HG02798 (cell line): Measurements from ENCODE around the gene PPP6R3.
"Not testable (repeated sequence)": the region's sequence is repeated elsewhere in the genome, so short reads cannot be mapped to it uniquely, and the experiment has no call there.

Experiments used
- ATAC-seq: cut with Tn5 transposase; IDR thresholded peaks from one replicate; pipeline ENCODE4 v1.9.1; 2021; ENCODE audit warnings: mild to moderate bottlenecking; ENCODE audit not compliant: unreplicated experiment, poor library complexity

The PPP6R3 gene

GRCh38 chr11:68521969-68522652 is 61.6 kb downstream of the PPP6R3 start:
- no peak for ATAC-seq

GRCh38 chr11:68523033-68523432 is 62.5 kb downstream of the PPP6R3 start:
- no peak for ATAC-seq

GRCh38 chr11:68523743-68524142 is 63.2 kb downstream of the PPP6R3 start:
- no peak for ATAC-seq

GRCh38 chr11:68524213-68524612 is 63.7 kb downstream of the PPP6R3 start:
- ATAC-seq, result no peak

GRCh38 chr11:68524681-68525080 is 64.1 kb downstream of the PPP6R3 start:
- no peak for ATAC-seq

- no peak for ATAC-seq
Observed at GRCh38 chr11:68525336-68525735, 64.8 kb downstream of the PPP6R3 start.

GRCh38 chr11:68525930-68526329 is 65.4 kb downstream of the PPP6R3 start:
- no peak for ATAC-seq

GRCh38 chr11:68527585-68527984 is 67.0 kb downstream of the PPP6R3 start:
- no peak for ATAC-seq

- no peak for ATAC-seq
Observed at GRCh38 chr11:68528630-68529029, 68.1 kb downstream of the PPP6R3 start.

GRCh38 chr11:68531129-68531693 is 70.7 kb downstream of the PPP6R3 start:
- ATAC-seq, result no peak

- ATAC-seq, result no peak
Observed at GRCh38 chr11:68532727-68533369, 72.3 kb downstream of the PPP6R3 start.

- ATAC-seq, result no peak
Observed at GRCh38 chr11:68533945-68534344, 73.4 kb downstream of the PPP6R3 start.

- ATAC-seq, result no peak
Observed at GRCh38 chr11:68535098-68535497, 74.5 kb downstream of the PPP6R3 start.

- ATAC-seq, result no peak
Observed at GRCh38 chr11:68536706-68537105, 76.2 kb downstream of the PPP6R3 start.

GRCh38 chr11:68538025-68538424 is 77.5 kb downstream of the PPP6R3 start:
- no peak for ATAC-seq

GRCh38 chr11:68539395-68539794 is 78.8 kb downstream of the PPP6R3 start:
- no peak for ATAC-seq

GRCh38 chr11:68540504-68540903 is 80.0 kb downstream of the PPP6R3 start:
- not testable (repeated sequence) for ATAC-seq

- no peak for ATAC-seq
Observed at GRCh38 chr11:68541116-68541515, 80.6 kb downstream of the PPP6R3 start.

GRCh38 chr11:68541991-68542390 is 81.4 kb downstream of the PPP6R3 start:
- no peak for ATAC-seq

GRCh38 chr11:68542617-68543016 is 82.1 kb downstream of the PPP6R3 start:
- ATAC-seq, result no peak

- no peak for ATAC-seq
Observed at GRCh38 chr11:68543594-68543993, 83.0 kb downstream of the PPP6R3 start.

- no peak for ATAC-seq
Observed at GRCh38 chr11:68545347-68545746, 84.8 kb downstream of the PPP6R3 start.
